Karpas-422 (cell line): Measurements from ENCODE around the gene TSPAN11. TPM values are rescaled to one million over a fixed set of nuclear protein-coding genes. Genes with fewer than 3 reads are reported as not detected.

Source experiments
- DNase-seq: peaks from one replicate; pipeline ENCODE4 v3.0.0-alpha.2; 2015
- H2AFZ ChIP-seq: fragments of 200-600 bp; sonication (generic); 2 replicates; pipeline ENCODE4 v1.6.1; 2014; ENCODE audit warnings: antibody characterized with exemption, low read length, mixed read lengths
- H3K27ac ChIP-seq: fragments of 200-600 bp; sonication (generic); 2 replicates; pipeline ENCODE4 v1.5.1; 2014; ENCODE audit warnings: mild to moderate bottlenecking, low read length, moderate library complexity
- H3K27me3 ChIP-seq: fragments of 200-600 bp; sonication (generic); 2 replicates; pipeline ENCODE4 v1.6.1; 2014; ENCODE audit warnings: low read length, mixed read lengths
- H3K36me3 ChIP-seq: fragments of 200-600 bp; sonication (generic); 2 replicates; pipeline ENCODE4 v1.6.1; 2014; ENCODE audit warnings: low read length, mixed read lengths; ENCODE audit not compliant: insufficient read depth
- H3K4me1 ChIP-seq: fragments of 200-600 bp; sonication (generic); 2 replicates; pipeline ENCODE4 v1.6.1; 2014; ENCODE audit warnings: mild to moderate bottlenecking, low read length, mixed read lengths
- H3K4me2 ChIP-seq: fragments of 200-600 bp; sonication (generic); 2 replicates; pipeline ENCODE4 v1.6.1; 2014; ENCODE audit warnings: low read length, low read depth, mild to moderate bottlenecking; ENCODE audit not compliant: poor library complexity, severe bottlenecking
- H3K4me3 ChIP-seq: fragments of 200-600 bp; sonication (generic); 2 replicates; pipeline ENCODE4 v1.5.1; 2014; ENCODE audit warnings: mild to moderate bottlenecking, antibody characterized with exemption, low read length, mixed read lengths
- H3K79me2 ChIP-seq: fragments of 200-600 bp; sonication (generic); 2 replicates; pipeline ENCODE4 v1.6.1; 2014; ENCODE audit warnings: mild to moderate bottlenecking, low read length, mixed read lengths
- H3K9ac ChIP-seq: fragments of 200-600 bp; sonication (generic); 2 replicates; pipeline ENCODE4 v1.6.0; 2014; ENCODE audit warnings: low read length
- H3K9me2 ChIP-seq: fragments of 200-600 bp; sonication (generic), shearing (Covaris generic); replicated peaks from 2 replicates; pipeline ENCODE4 v1.6.0; 2014; ENCODE audit warnings: mild to moderate bottlenecking, low read length, moderate library complexity; ENCODE audit not compliant: insufficient read depth
- H3K9me3 ChIP-seq: fragments of 300-700, 200-600 bp; sonication (generic); 2 replicates; pipeline ENCODE4 v1.6.1; 2014; ENCODE audit warnings: low read length, mixed read lengths
- H4K20me1 ChIP-seq: fragments of 200-600 bp; sonication (generic); 2 replicates; pipeline ENCODE4 v1.6.1; 2014; ENCODE audit warnings: mild to moderate bottlenecking, antibody characterized with exemption, low read length, low read depth; ENCODE audit not compliant: insufficient read depth
- total RNA-seq: library from RNA; depleted of rRNA; stranded (reverse); fragments of >200 nt; shearing (Covaris generic); gene quantifications from 2 replicates; pipeline ENCODE4 v1.2.3, GENCODE V29; 2014; ENCODE audit warnings: low replicate concordance

TSPAN11 gene
- total RNA-seq, 1 experiment from 2014 or later: not detected

GRCh38 chr12:30955214-30955613 is 28.7 kb downstream of the TSPAN11 start:
- Histone ChIP-seq H4K20me1 (0 out of 2 replicates have a peak, but pooled peaks cover 2% of the 10 kb centered on the region), H3K27ac (no peak overlapping the region), H3K4me3 (no peak overlapping the region), H2AFZ (no peak overlapping the region), H3K27me3 (no peaks in the 10 kb centered on the region), H3K9me3 (no peaks in the 10 kb centered on the region), H3K4me1 (no peaks in the 10 kb centered on the region), H3K36me3 (no peaks in the 10 kb centered on the region), H3K4me2 (no peak overlapping the region), H3K9ac (no peak overlapping the region), H3K9me2 (no peaks in the 10 kb centered on the region), H3K79me2 (no peaks in the 10 kb centered on the region)
- DNase-seq: no peak

GRCh38 chr12:30959110-30959710 is 32.7 kb downstream of the TSPAN11 start:
- Histone ChIP-seq H3K4me3 (no peak overlapping the region), H3K27ac (no peak overlapping the region), H3K9me2 (no peaks in the 10 kb centered on the region), H3K36me3 (no peaks in the 10 kb centered on the region), H3K4me1 (no peaks in the 10 kb centered on the region), H3K9ac (no peak overlapping the region), H3K27me3 (no peaks in the 10 kb centered on the region), H2AFZ (no peak overlapping the region), H4K20me1 (0 out of 2 replicates have a peak, but pooled peaks cover 2% of the 10 kb centered on the region), H3K4me2 (no peak overlapping the region), H3K9me3 (no peaks in the 10 kb centered on the region), H3K79me2 (no peaks in the 10 kb centered on the region)
- DNase-seq: no peak

- Histone ChIP-seq H3K27me3 (no peaks in the 10 kb centered on the region), H3K9me3 (no peaks in the 10 kb centered on the region), H3K9ac (no peak overlapping the region), H3K4me1 (no peaks in the 10 kb centered on the region), H3K4me3 (no peak overlapping the region), H4K20me1 (0 out of 2 replicates have a peak, but pooled peaks cover 2% of the 10 kb centered on the region), H3K27ac (no peak overlapping the region), H3K9me2 (no peaks in the 10 kb centered on the region), H3K36me3 (no peaks in the 10 kb centered on the region), H3K79me2 (no peaks in the 10 kb centered on the region), H2AFZ (no peak overlapping the region), H3K4me2 (no peak overlapping the region)
- no peak for DNase-seq
Observed at GRCh38 chr12:30959778-30960177, 33.2 kb downstream of the TSPAN11 start.

- H3K4me3 ChIP-seq: no peak overlapping the region
- no peaks in the 10 kb centered on the region for H3K36me3 ChIP-seq
- H3K9me2 ChIP-seq: no peaks in the 10 kb centered on the region
- H3K27me3 ChIP-seq: no peaks in the 10 kb centered on the region
- 0 out of 2 replicates have a peak, but pooled peaks cover 2% of the 10 kb centered on the region for H4K20me1 ChIP-seq
- no peak overlapping the region for H2AFZ ChIP-seq
- no peak for DNase-seq
- H3K9ac ChIP-seq: no peak overlapping the region
- no peaks in the 10 kb centered on the region for H3K4me1 ChIP-seq
- no peak overlapping the region for H3K27ac ChIP-seq
- H3K4me2 ChIP-seq: no peak overlapping the region
- no peaks in the 10 kb centered on the region for H3K9me3 ChIP-seq
- H3K79me2 ChIP-seq: no peaks in the 10 kb centered on the region
Observed at GRCh38 chr12:30961030-30961429, 34.5 kb downstream of the TSPAN11 start.

- H2AFZ ChIP-seq: no peak overlapping the region
- no peaks in the 10 kb centered on the region for H4K20me1 ChIP-seq
- no peak overlapping the region for H3K4me2 ChIP-seq
- no peaks in the 10 kb centered on the region for H3K4me1 ChIP-seq
- no peaks in the 10 kb centered on the region for H3K27me3 ChIP-seq
- H3K4me3 ChIP-seq: no peak overlapping the region
- H3K36me3 ChIP-seq: no peaks in the 10 kb centered on the region
- H3K9me3 ChIP-seq: no peaks in the 10 kb centered on the region
- H3K27ac ChIP-seq: no peak overlapping the region
- DNase-seq: no peak
- no peaks in the 10 kb centered on the region for H3K79me2 ChIP-seq
- no peaks in the 10 kb centered on the region for H3K9me2 ChIP-seq
- no peak overlapping the region for H3K9ac ChIP-seq
Observed at GRCh38 chr12:30962047-30962446, 35.5 kb downstream of the TSPAN11 start.

- no peak overlapping the region for H2AFZ ChIP-seq
- H3K4me1 ChIP-seq: no peaks in the 10 kb centered on the region
- H3K9me2 ChIP-seq: no peaks in the 10 kb centered on the region
- H3K9me3 ChIP-seq: no peaks in the 10 kb centered on the region
- H3K4me3 ChIP-seq: no peak overlapping the region
- H3K27ac ChIP-seq: no peak overlapping the region
- no peaks in the 10 kb centered on the region for H3K27me3 ChIP-seq
- no peak overlapping the region for H3K4me2 ChIP-seq
- no peaks in the 10 kb centered on the region for H3K79me2 ChIP-seq
- H4K20me1 ChIP-seq: no peaks in the 10 kb centered on the region; the same call in 1 of the 2 replicates
- no peak overlapping the region for H3K9ac ChIP-seq
- H3K36me3 ChIP-seq: no peaks in the 10 kb centered on the region
- no peak for DNase-seq
Observed at GRCh38 chr12:30963709-30964564, 37.4 kb downstream of the TSPAN11 start.

GRCh38 chr12:30964896-30965612 is 38.5 kb downstream of the TSPAN11 start:
- Histone ChIP-seq H3K79me2 (no peaks in the 10 kb centered on the region), H3K9me3 (no peaks in the 10 kb centered on the region), H3K4me1 (no peaks in the 10 kb centered on the region), H3K27ac (no peak overlapping the region), H3K36me3 (no peaks in the 10 kb centered on the region), H2AFZ (no peak overlapping the region), H3K27me3 (no peaks in the 10 kb centered on the region), H3K9me2 (no peaks in the 10 kb centered on the region), H3K9ac (no peak overlapping the region), H3K4me2 (no peak overlapping the region), H3K4me3 (no peak overlapping the region), H4K20me1 (no peaks in the 10 kb centered on the region; the same call in 1 of the 2 replicates)
- DNase-seq: no peak

GRCh38 chr12:30965613-30965985 is 39.1 kb downstream of the TSPAN11 start:
- Histone ChIP-seq H2AFZ (no peak overlapping the region), H3K4me2 (no peak overlapping the region), H3K4me3 (no peak overlapping the region), H3K79me2 (no peaks in the 10 kb centered on the region), H3K4me1 (no peaks in the 10 kb centered on the region), H3K9ac (no peak overlapping the region), H3K36me3 (no peaks in the 10 kb centered on the region), H3K27me3 (no peaks in the 10 kb centered on the region), H3K27ac (no peak overlapping the region), H3K9me3 (no peaks in the 10 kb centered on the region), H3K9me2 (no peaks in the 10 kb centered on the region), H4K20me1 (no peaks in the 10 kb centered on the region; the same call in 1 of the 2 replicates)
- no peak for DNase-seq
